HG02610 (cell line): ENCODE measurements around the gene ARHGEF11.

Experiments used
- ATAC-seq: cut with Tn5 transposase; IDR thresholded peaks from one replicate; pipeline ENCODE4 v1.9.1; 2021; ENCODE audit warnings: mild to moderate bottlenecking, moderate library complexity; ENCODE audit not compliant: unreplicated experiment

Gene ARHGEF11

DNA sequence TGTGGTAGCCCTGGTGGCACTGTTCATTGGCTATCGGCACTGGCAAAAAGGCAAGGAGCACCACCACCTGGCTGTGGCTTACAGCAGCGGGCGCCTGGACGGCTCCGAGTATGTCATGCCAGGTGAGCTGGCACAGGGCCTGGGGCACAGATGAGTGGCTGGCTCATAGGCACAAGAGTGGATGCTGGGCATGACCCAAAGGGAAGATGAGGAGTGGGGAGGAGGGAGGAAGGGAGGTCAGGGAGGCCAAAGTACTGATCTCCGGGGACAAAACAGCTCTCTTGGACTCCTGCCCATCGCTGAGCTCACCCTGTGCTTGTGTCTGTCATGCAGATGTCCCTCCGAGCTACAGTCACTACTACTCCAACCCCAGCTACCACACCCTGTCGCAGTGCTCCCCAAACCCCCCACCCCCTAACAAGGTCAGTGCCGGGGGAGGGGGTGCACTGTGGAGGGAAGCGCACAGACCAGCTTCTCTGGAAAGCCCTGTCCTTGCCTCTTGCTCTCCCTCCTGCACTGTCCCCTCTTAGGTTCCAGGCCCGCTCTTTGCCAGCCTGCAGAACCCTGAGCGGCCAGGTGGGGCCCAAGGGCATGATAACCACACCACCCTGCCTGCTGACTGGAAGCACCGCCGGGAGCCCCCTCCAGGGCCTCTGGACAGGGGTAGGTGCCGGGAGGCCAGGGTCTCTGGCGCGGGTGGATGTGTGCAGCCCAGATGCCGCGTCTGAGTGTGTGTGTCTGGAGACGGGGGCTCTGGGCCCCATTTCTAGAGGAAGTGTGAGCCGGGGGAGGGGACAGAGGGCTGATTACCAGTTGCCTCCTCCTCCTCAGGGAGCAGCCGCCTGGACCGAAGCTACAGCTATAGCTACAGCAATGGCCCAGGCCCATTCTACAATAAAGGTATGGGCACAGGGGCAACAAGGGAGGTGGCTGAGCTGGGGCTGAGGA is 132.4 kb downstream of the ARHGEF11 start:
- ATAC-seq, result no peak

DNA sequence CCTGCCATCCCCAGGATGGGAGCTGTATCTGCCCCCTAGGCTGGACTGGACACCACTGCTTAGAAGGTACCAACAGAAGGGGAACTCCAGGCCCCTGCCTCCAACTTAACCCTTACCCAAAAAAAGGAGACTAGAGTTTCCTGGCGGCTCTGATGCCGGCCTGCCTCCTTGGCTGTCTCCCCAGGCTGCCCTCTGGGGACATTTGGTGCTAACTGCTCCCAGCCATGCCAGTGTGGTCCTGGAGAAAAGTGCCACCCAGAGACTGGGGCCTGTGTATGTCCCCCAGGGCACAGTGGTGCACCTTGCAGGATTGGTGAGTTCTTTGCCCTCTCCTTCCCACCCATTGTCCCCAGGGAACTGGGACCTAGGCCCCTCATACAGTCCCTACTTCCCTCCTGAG is 133.2 kb downstream of the ARHGEF11 start:
- no peak for ATAC-seq

- ATAC-seq, result no peak
Measured at GRCh38 chr1:156911577-156912298, 133.8 kb downstream of the ARHGEF11 start.

DNA sequence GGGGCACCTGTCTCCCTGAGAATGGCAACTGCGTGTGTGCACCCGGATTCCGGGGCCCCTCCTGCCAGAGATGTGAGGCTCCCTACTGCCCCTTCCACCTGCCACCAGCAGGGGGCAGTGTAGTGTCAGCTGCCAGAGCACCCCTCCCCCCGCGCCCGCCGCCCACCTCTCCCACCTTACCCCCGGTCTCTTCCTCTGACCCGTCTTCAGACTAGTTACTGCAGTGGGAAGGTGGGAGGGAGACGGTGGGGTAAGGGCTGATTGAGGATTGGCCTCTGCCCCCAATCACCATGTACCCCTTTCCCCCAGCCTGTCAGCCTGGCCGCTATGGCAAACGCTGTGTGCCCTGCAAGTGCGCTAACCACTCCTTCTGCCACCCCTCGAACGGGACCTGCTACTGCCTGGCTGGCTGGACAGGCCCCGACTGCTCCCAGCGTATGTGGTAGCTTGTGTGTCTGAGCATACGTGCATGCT is 135.2 kb downstream of the ARHGEF11 start:
- no peak for ATAC-seq

GRCh38 chr1:156909671-156910070 is 135.9 kb downstream of the ARHGEF11 start:
- no peak for ATAC-seq

- no peak for ATAC-seq
Measured at GRCh38 chr1:156908955-156909354, 136.6 kb downstream of the ARHGEF11 start.

DNA sequence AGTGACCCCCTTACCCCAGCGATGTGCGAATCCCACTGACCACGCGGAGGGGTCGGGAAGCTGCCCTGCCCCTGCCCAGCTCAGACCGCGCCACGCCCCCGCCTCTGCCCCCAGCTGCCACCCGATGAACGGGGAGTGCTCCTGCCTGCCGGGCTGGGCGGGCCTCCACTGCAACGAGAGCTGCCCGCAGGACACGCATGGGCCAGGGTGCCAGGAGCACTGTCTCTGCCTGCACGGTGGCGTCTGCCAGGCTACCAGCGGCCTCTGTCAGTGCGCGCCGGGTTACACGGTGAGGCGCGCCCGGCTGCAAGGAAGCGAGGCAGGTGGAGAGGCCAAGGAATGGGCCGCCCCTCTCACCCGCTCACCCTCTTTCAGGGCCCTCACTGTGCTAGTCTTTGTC is 137.0 kb downstream of the ARHGEF11 start:
- no peak for ATAC-seq

GRCh38 chr1:156906206-156906906 is 139.2 kb downstream of the ARHGEF11 start:
- ATAC-seq, result no peak

GRCh38 chr1:156905651-156906050 is 139.9 kb downstream of the ARHGEF11 start:
- ATAC-seq, result no peak

- ATAC-seq, result no peak
Measured at GRCh38 chr1:156905176-156905575, 140.4 kb downstream of the ARHGEF11 start.

DNA sequence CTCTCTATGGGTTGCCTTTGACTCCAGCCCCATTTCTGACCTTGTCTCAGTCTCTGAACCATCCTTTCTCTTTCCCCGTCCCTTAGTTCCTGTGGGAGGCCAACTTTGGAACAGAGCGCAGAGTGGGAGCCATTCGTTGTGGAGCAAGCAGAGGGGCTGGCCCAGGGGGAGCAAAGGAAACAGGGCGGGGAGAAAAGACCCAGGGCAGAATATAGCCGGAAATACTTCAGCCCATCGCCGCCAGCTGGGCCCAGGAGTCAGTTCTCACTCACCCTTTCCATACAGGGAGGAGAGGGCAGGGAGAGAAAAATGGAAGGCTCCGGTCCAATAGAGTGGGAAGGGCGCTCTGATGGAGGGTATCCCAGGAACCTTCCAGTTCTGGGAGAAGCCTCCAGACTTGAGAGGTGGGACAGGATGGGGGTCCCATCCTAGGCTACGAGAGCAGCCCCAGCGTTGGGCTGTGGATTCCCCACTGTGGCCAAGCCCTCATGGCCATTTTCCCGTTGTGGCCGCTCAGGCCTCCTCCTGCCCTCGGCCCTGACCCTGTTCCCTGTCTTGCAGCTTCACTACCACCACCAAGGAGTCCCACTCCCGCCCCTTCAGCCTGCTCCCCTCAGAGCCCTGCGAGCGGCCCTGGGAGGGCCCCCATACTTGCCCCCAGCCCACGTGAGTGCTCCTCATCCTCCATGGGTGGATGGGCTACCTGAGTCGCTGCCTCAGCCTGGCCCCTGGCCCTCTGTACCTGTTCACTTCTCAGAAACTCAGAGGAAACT is 141.2 kb downstream of the ARHGEF11 start:
- ATAC-seq, result no peak

GRCh38 chr1:156903328-156904091 is 142.0 kb downstream of the ARHGEF11 start:
- ATAC-seq, result no peak

- ATAC-seq, result no peak
Measured at GRCh38 chr1:156901966-156902915, 143.3 kb downstream of the ARHGEF11 start.

DNA sequence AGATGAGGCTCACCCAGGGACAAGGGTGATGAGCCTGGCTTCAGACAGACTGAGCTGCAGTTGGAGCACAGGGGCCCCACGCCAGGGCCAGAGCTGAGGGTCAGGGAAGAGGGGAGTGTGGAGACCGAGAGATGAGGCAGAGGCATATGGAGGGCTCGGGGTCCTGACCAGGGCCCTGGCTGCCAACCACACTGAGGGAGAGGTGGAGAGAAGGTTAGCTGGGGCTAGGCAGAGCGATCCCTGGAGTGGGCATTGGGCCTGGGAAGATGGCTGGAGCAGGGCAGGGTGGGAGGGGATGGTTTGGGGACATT is 144.0 kb downstream of the ARHGEF11 start:
- ATAC-seq, result no peak

DNA sequence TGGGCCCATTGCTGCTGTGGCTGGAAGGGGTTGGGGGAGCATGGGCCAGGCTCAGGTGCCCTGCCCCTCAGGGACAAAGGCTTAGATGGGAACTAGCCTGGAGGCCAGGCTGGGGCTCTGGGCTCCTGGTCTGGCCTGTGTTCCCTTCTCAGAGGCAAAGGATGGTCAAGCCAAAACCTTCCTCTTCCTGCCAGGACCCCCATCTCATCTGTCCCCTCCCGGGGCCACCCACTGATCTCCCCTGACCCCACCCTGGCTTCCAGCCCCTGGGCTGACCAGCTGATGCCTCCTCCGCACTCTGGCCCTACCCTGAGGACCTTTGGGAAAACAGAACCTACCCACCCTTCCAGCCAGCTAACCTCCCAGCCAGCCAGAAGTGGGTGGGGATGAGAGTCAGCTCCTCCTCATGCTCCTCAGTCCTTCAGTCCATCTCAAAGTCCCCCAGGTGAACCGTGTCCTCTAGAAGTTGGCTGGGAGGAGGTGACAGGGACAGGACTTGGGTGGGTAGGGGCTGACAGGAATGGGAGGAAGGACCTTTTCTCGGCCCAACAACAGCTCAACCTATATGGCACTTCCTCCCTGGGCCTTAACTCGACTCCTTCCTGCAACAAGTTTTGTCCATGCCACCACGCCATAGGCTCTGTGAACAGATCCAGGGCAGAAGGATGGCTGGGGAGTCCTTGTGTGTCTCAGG is 144.5 kb downstream of the ARHGEF11 start:
- no peak for ATAC-seq

GRCh38 chr1:156899956-156900718 is 145.4 kb downstream of the ARHGEF11 start:
- ATAC-seq, result no peak

GRCh38 chr1:156898971-156899664 is 146.4 kb downstream of the ARHGEF11 start:
- no peak for ATAC-seq
